ENCODE results near the gene SLC2A4. TPM values are rescaled to one million over a fixed set of nuclear protein-coding genes. Genes with fewer than 3 reads are reported as not detected.
A peak's percentile ranks its signal among the peaks of the same experiment; 100 is the strongest.

Gene SLC2A4
- total RNA-seq, 1 donor from 2014 or later, result under 0.01 TPM

DNA sequence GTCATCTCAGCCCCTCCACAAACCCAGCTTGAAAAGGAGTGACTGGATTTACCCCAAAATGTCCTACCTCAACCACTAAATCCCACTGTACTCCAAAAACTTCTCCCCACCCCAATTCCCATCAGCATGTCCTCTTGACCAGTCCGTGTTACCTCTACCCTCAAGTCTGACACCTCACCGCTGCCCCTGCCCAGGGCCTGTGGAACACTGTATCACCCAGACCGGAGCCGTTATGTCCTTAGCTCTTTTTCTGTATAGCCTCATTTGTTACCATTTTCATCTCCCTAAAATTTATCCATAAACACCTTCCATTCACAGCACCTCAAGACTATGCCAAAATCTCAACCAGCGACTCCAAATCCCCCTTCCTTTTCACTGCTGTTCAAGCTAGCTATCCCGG, 44.7 kb upstream of the SLC2A4 start:
- FAIRE-seq, result no peak
- Histone ChIP-seq H3K27me3 (ENCODE audit: control insufficient read depth, insufficient read depth, low read length) (no peaks in the 10 kb centered on the region), H3K36me3 (ENCODE audit: control insufficient read depth, insufficient read depth, low read length) (peaks cover 17% of the 10 kb centered on the region), H3K4me3 (ENCODE audit: low read depth, low read length) (no peak overlapping the region)
- DNase-seq (ENCODE audit: low read depth), result no peak
- TF ChIP-seq, protein P1, sequence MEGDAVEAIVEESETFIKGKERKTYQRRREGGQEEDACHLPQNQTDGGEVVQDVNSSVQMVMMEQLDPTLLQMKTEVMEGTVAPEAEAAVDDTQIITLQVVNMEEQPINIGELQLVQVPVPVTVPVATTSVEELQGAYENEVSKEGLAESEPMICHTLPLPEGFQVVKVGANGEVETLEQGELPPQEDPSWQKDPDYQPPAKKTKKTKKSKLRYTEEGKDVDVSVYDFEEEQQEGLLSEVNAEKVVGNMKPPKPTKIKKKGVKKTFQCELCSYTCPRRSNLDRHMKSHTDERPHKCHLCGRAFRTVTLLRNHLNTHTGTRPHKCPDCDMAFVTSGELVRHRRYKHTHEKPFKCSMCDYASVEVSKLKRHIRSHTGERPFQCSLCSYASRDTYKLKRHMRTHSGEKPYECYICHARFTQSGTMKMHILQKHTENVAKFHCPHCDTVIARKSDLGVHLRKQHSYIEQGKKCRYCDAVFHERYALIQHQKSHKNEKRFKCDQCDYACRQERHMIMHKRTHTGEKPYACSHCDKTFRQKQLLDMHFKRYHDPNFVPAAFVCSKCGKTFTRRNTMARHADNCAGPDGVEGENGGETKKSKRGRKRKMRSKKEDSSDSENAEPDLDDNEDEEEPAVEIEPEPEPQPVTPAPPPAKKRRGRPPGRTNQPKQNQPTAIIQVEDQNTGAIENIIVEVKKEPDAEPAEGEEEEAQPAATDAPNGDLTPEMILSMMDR (IDR thresholded peaks at IDR 0.05; ENCODE audit: insufficient read depth, low read length, severe bottlenecking), result no peak

DNA sequence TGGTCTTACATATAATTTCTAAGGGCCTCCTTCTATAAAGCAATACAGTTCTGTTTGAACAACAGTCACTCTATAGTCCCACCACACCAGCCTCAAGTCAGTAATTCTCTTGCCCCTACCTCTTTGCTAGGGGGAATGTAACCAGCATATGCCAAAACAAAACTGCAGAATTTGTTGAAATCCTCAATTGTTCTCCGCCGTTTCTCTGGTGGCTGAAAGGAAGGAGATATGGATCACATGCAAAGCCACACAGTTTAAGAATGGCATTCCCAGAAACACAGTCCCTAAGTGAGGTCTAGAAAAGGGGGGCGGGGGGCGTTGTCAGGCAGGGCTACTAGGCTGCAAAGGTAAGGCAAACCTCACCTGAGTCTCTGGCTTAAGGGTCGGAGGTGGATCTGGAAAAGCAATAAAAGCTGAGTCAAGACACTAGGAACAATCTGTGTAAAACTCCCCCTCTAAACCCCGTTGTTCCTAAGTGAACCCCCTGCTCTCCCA, 44.2 kb upstream of the SLC2A4 start:
- Histone ChIP-seq H3K27me3 (ENCODE audit: control insufficient read depth, insufficient read depth, low read length) (no peaks in the 10 kb centered on the region), H3K4me3 (ENCODE audit: low read depth, low read length) (peak overlapping the region; percentile 74)
- TF ChIP-seq, protein P1 (IDR thresholded peaks at IDR 0.05; ENCODE audit: insufficient read depth, low read length, severe bottlenecking), result no peak

DNA sequence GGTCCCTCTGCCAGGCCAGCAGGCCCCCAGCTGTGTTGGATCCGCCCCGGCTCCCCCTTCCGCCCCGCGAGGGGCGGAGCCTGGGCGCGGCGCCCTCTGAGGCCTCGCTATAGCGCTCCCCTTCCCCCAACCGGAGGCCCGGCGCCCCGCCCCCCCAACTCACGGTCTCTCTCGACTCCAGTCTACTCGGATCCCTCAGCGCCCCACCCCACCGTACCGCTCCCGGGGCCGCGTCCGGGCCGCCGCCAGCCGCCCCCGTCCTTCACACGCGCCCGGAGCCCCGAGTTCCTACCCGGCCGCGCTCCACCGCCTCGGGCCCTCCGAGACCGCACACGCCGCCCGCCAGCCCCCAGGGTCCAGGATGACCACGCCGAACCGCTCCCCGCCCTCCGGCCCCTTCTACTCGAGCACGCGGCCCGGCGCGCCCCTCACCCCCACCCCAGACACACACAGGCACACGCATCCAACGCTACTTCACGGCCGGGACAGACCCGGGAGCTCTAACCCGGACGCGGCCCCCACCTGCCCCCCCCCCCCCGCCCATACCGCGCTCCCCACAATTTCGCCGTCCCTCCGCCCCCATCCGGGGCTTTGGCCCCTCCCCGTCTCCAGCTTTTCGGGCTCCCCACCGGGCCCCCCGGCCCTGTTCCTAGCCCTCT, 43.6 kb upstream of the SLC2A4 start:
- TF ChIP-seq, protein P1 (IDR thresholded peaks at IDR 0.05; ENCODE audit: insufficient read depth, low read length, severe bottlenecking), result no peak
- peaks cover 17% of the 10 kb centered on the region for H3K36me3 ChIP-seq (ENCODE audit: control insufficient read depth, insufficient read depth, low read length)
- no peak for DNase-seq (ENCODE audit: low read depth)
- no peak for FAIRE-seq
- peak overlapping the region; percentile 74 for H3K4me3 ChIP-seq (ENCODE audit: low read depth, low read length)
- H3K27me3 ChIP-seq (ENCODE audit: control insufficient read depth, insufficient read depth, low read length), result no peaks in the 10 kb centered on the region

More for the DNA sequence above, 44.2 kb upstream of the SLC2A4 start:
- peaks cover 17% of the 10 kb centered on the region for H3K36me3 ChIP-seq (ENCODE audit: control insufficient read depth, insufficient read depth, low read length)
- DNase-seq (ENCODE audit: low read depth) (no peak), FAIRE-seq (no peak)

DNA sequence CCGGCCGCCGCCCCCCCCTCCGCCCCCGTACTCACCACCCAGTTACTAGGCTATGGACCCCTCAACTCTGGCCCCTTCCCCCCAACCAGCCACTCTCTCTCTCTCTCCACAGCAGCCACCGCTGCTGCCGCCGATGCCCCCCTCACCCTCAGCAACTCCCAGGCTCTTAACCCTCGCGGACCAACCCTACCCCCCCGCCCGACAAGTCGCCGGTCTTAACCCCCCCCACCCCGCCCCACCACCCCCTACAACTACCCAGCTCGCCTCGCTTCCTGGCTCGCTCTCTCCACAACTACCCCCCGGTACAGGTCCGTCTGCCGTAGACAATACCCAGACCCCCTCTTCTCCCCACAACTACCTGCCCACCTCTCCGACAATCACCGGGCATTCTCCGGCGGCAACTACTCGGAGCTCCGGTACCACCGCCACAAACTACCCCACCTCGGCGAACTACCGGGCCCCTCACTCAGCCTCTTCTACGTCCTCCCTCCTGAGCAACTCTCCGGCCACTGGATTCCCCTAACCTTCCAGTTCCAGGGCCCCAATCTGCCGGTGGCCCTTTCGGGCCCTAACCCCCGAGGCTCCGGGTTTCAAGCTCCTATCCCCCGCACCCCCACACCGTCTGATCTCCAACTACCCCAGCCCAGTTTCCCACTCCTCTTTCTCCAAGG, 43.0 kb upstream of the SLC2A4 start:
- Histone ChIP-seq H3K4me3 (ENCODE audit: low read depth, low read length) (peak overlapping the region; percentile 74), H3K27me3 (ENCODE audit: control insufficient read depth, insufficient read depth, low read length) (no peaks in the 10 kb centered on the region), H3K36me3 (ENCODE audit: control insufficient read depth, insufficient read depth, low read length) (peaks cover 17% of the 10 kb centered on the region)
- FAIRE-seq, result no peak
- DNase-seq (ENCODE audit: low read depth), result no peak
- TF ChIP-seq, protein P1 (IDR thresholded peaks at IDR 0.05; ENCODE audit: insufficient read depth, low read length, severe bottlenecking), result no peak

DNA sequence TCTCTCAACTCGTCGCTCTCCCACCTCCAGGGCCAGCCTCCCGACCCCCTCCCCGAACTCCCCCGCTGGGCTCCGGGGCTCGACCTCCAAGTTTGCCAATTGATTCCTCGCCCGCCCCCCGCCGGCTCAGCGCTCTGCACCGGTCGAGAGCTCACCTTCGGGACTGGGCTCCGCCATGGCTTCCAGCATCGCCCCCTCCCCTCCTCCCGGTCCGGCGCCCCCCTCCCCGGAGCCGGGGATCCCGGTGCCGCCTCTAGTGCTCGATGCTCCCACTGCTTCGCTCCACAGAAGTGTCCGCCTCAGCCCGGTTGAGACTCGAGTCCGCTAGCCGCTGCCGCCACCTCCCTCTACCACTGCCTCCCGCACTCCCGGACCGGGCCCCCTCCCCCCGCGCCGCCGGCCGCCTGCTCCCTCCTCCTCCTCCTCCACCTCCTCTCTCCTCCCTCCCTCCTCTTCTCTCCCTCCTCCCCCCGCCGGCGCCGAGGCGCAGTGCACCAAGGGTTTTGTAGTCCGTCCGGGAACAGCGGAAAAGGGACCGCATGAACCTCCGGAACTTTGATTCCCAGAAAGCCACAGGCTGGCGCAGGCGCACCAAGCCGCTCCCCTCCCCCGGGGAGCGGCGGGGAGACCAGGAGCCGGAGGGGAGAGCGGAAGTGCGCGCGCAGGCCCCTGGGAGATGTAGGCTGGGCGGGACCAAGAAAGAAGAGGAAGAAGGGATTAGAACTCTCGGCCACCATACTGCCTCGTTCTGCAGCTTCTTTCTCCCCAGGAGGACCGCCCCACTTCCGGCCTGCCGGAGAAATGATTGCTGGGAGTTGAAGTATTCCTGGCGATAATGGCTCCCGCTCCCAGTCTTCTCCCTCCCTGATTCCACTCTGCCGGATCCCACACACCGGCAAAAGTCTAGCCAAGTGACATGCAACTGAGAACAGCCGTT, 42.2 kb upstream of the SLC2A4 start, which contains the start of gene PHF23:
TSS of gene PHF23 (minus strand) at position 367 of the 937 bp plus-strand sequence. CDS start at position 189, 178 bp downstream.
- Histone ChIP-seq H3K4me3 (ENCODE audit: low read depth, low read length) (peak within 1 kb of the TSS; percentile 74), H3K36me3 (ENCODE audit: control insufficient read depth, insufficient read depth, low read length) (peaks cover 18% of the 10 kb centered on the region), H3K27me3 (ENCODE audit: control insufficient read depth, insufficient read depth, low read length) (no peaks in the 10 kb centered on the region)
- DNase-seq (ENCODE audit: low read depth) (peak; percentile 98), FAIRE-seq (no peak)
- TF ChIP-seq, protein P1 (IDR thresholded peaks at IDR 0.05; ENCODE audit: insufficient read depth, low read length, severe bottlenecking), result no peak

Measured in bronchial epithelial cell (primary cell).